Measurements from ENCODE around the gene CDH11. TPM values are rescaled to one million over a fixed set of nuclear protein-coding genes. Genes with fewer than 3 reads are reported as not detected.

The CDH11 gene
- total and polyA plus RNA-seq, 2 donors (not counting 1 experiment from before 2014, with no cell fraction given), result not detected

- H3K4me3 Mint-ChIP-seq, result no peak overlapping the region
- no peak overlapping the region for H3K27ac Mint-ChIP-seq
- H3K4me1 Mint-ChIP-seq, result no peaks in the 10 kb centered on the region
- DNase-seq, result no peak
- ChIA-PET POLR2A (no interaction called here), CTCF (no interaction called here)
- no peaks in the 10 kb centered on the region for H3K36me3 ChIP-seq (replicated peaks in 1 of 2; ENCODE audit: control extremely low read depth in 1 of 2, control insufficient read depth in 1 of 2, extremely low read depth in 1 of 2, insufficient read depth in 2 of 2, low read length in 1 of 2)
- H3K4me2 ChIP-seq (replicated peaks; ENCODE audit: low read depth, low read length, poor library complexity, severe bottlenecking), result no peak overlapping the region
- H3K27ac ChIP-seq (ENCODE audit: low read length in 2 of 2), result no peak overlapping the region
- H3K9ac ChIP-seq (ENCODE audit: low read length), result no peak overlapping the region
- H3K4me3 ChIP-seq (ENCODE audit: control extremely low read depth in 1 of 5, extremely low read depth in 1 of 5, insufficient read depth in 1 of 5, low read depth in 2 of 5, low read length in 4 of 5), result no peak overlapping the region
- H3K27me3 ChIP-seq (replicated peaks in 1 of 4; ENCODE audit: control extremely low read depth in 1 of 4, control insufficient read depth in 3 of 4, insufficient read depth in 4 of 4, low read length in 3 of 4), result no peaks in the 10 kb centered on the region
- no peaks in the 10 kb centered on the region for H3K9me3 Mint-ChIP-seq (ENCODE audit: insufficient read depth)
- intact Hi-C loops (cut with micrococcal nuclease), result no loop called here
- no peak overlapping the region for H2AFZ ChIP-seq (ENCODE audit: insufficient read depth, low read depth, low read length, poor library complexity, severe bottlenecking)
- no peaks in the 10 kb centered on the region for H3K27me3 Mint-ChIP-seq
- no peaks in the 10 kb centered on the region for H3K4me1 ChIP-seq (ENCODE audit: control insufficient read depth in 2 of 2, insufficient read depth in 2 of 2, low read length in 2 of 2)
- TF ChIP-seq EZH2 (IDR thresholded peaks at IDR 0.05; ENCODE audit: borderline replicate concordance, insufficient read depth, low read depth, low read length, poor library complexity, severe bottlenecking) (no peak), CTCF (IDR thresholded peaks at IDR 0.05) (no peak)
- no peaks in the 10 kb centered on the region for H4K20me1 ChIP-seq (ENCODE audit: control insufficient read depth, insufficient read depth, low read length, poor library complexity, severe bottlenecking)
- H3K9me3 ChIP-seq (ENCODE audit: control extremely low read depth in 1 of 3, control insufficient read depth in 2 of 3, insufficient read depth in 1 of 3, low read length in 2 of 3), result peaks cover 0 to 6% (median 0%) of the 10 kb centered on the region in 3 donors
- no peak for ATAC-seq (ENCODE audit: low read depth)
- no peaks in the 10 kb centered on the region for H3K79me2 ChIP-seq (ENCODE audit: control insufficient read depth, insufficient read depth, low read length)
These were observed 97.1 kb downstream of the CDH11 start for GRCh38 chr16:65024767-65025178.

GRCh38 chr16:65023802-65024201, 98.1 kb downstream of the CDH11 start:
- ATAC-seq (ENCODE audit: low read depth) (no peak), DNase-seq (no peak)
- Histone ChIP-seq H3K9ac (ENCODE audit: low read length) (no peak overlapping the region), H3K27ac (ENCODE audit: low read length in 2 of 2) (no peak overlapping the region), H3K4me3 (ENCODE audit: control extremely low read depth in 1 of 5, extremely low read depth in 1 of 5, insufficient read depth in 1 of 5, low read depth in 2 of 5, low read length in 4 of 5) (no peak overlapping the region), H3K27me3 (replicated peaks in 1 of 4; ENCODE audit: control extremely low read depth in 1 of 4, control insufficient read depth in 3 of 4, insufficient read depth in 4 of 4, low read length in 3 of 4) (no peaks in the 10 kb centered on the region), H3K36me3 (replicated peaks in 1 of 2; ENCODE audit: control extremely low read depth in 1 of 2, control insufficient read depth in 1 of 2, extremely low read depth in 1 of 2, insufficient read depth in 2 of 2, low read length in 1 of 2) (no peaks in the 10 kb centered on the region), H3K79me2 (ENCODE audit: control insufficient read depth, insufficient read depth, low read length) (no peaks in the 10 kb centered on the region), H3K4me1 (ENCODE audit: control insufficient read depth in 2 of 2, insufficient read depth in 2 of 2, low read length in 2 of 2) (no peaks in the 10 kb centered on the region), H3K9me3 (ENCODE audit: control extremely low read depth in 1 of 3, control insufficient read depth in 2 of 3, insufficient read depth in 1 of 3, low read length in 2 of 3) (peaks cover 0 to 6% (median 0%) of the 10 kb centered on the region in 3 donors), H2AFZ (ENCODE audit: insufficient read depth, low read depth, low read length, poor library complexity, severe bottlenecking) (no peak overlapping the region), H4K20me1 (ENCODE audit: control insufficient read depth, insufficient read depth, low read length, poor library complexity, severe bottlenecking) (no peaks in the 10 kb centered on the region), H3K4me2 (replicated peaks; ENCODE audit: low read depth, low read length, poor library complexity, severe bottlenecking) (no peak overlapping the region)
- H3K4me3 Mint-ChIP-seq, result no peak overlapping the region
- POLR2A ChIA-PET, result no interaction called here
- H3K27ac Mint-ChIP-seq, result no peak overlapping the region
- CTCF ChIA-PET, result no interaction called here
- TF ChIP-seq CTCF (IDR thresholded peaks at IDR 0.05) (no peak), EZH2 (IDR thresholded peaks at IDR 0.05; ENCODE audit: borderline replicate concordance, insufficient read depth, low read depth, low read length, poor library complexity, severe bottlenecking) (no peak)
- no peaks in the 10 kb centered on the region for H3K27me3 Mint-ChIP-seq
- intact Hi-C loops (cut with micrococcal nuclease), result no loop called here
- no peaks in the 10 kb centered on the region for H3K4me1 Mint-ChIP-seq
- H3K9me3 Mint-ChIP-seq (ENCODE audit: insufficient read depth), result no peaks in the 10 kb centered on the region
- WGBS (ENCODE audit: insufficient coverage), result no CpG with 5 or more reads among the region's 4 CpGs

Data from B cell (primary cell).